ENCODE measurements around the gene KLHDC8B.

KLHDC8B gene

GRCh38 chr3:49222002-49222401, 50.6 kb downstream of the KLHDC8B start:
- H3K4me3 ChIP-seq (ENCODE audit: low read depth, low read length), result no peak overlapping the region
- DNase-seq (ENCODE audit: low read depth), result no peak
- no peak for TF ChIP-seq CTCF (IDR thresholded peaks at IDR 0.05; ENCODE audit: low read depth, low read length, missing control alignments)
